Stimulated activated CD4-positive, alpha-beta T cell treated with anti-CD3 and anti-CD28 coated beads, Interleukin-2, amount 100 ng/mL, for 24 hours (primary cell): ENCODE data around the gene PLB1.

Source experiments
- DNase-seq, 2 donors: peaks; one replicate each; pipeline ENCODE4 v3.0.0-alpha.2; 2020

The PLB1 gene

GRCh38 chr2:28495551-28496250 is at the start of gene PLB1:
Gene PLB1, plus strand, starts transcription at chr2:28496060. Its CDS starts 55 bp downstream, at chr2:28496115.
- DNase-seq, result no peak

- DNase-seq, result no peak
Observed at GRCh38 chr2:28446531-28446930, 49.3 kb upstream of the PLB1 start.

- no peak for DNase-seq
Observed at GRCh38 chr2:28447086-28447485, 48.8 kb upstream of the PLB1 start.

GRCh38 chr2:28447943-28448792 is 47.7 kb upstream of the PLB1 start:
- no peak for DNase-seq

- DNase-seq, result no peak
Observed at GRCh38 chr2:28448793-28449100, 47.1 kb upstream of the PLB1 start.

GRCh38 chr2:28449126-28449487 is 46.8 kb upstream of the PLB1 start:
- DNase-seq, result no peak

GRCh38 chr2:28449488-28450395 is 46.1 kb upstream of the PLB1 start:
- DNase-seq, result peak; percentile 87 to 91

GRCh38 chr2:28450901-28451565 is 44.8 kb upstream of the PLB1 start:
- no peak for DNase-seq

- DNase-seq, result no peak
Observed at GRCh38 chr2:28451793-28452533, 43.9 kb upstream of the PLB1 start.

GRCh38 chr2:28452534-28453081 is 43.3 kb upstream of the PLB1 start:
- DNase-seq, result peak; percentile 91

GRCh38 chr2:28453396-28453795 is 42.5 kb upstream of the PLB1 start:
- no peak for DNase-seq

GRCh38 chr2:28454016-28454930 is 41.6 kb upstream of the PLB1 start:
- DNase-seq, result no peak

- DNase-seq, result no peak
Observed at GRCh38 chr2:28457237-28457636, 38.6 kb upstream of the PLB1 start.

- no peak for DNase-seq
Observed at GRCh38 chr2:28461056-28461455, 34.8 kb upstream of the PLB1 start.

GRCh38 chr2:28462122-28462521 is 33.7 kb upstream of the PLB1 start:
- no peak for DNase-seq

GRCh38 chr2:28463211-28463816 is 32.5 kb upstream of the PLB1 start:
- no peak for DNase-seq

- DNase-seq, result no peak
Observed at GRCh38 chr2:28463893-28464292, 32.0 kb upstream of the PLB1 start.

GRCh38 chr2:28465148-28465885 is 30.5 kb upstream of the PLB1 start:
- no peak for DNase-seq

GRCh38 chr2:28469304-28469703 is 26.6 kb upstream of the PLB1 start:
- no peak for DNase-seq
